ENCODE results near the gene AHDC1.

AHDC1 gene

DNA sequence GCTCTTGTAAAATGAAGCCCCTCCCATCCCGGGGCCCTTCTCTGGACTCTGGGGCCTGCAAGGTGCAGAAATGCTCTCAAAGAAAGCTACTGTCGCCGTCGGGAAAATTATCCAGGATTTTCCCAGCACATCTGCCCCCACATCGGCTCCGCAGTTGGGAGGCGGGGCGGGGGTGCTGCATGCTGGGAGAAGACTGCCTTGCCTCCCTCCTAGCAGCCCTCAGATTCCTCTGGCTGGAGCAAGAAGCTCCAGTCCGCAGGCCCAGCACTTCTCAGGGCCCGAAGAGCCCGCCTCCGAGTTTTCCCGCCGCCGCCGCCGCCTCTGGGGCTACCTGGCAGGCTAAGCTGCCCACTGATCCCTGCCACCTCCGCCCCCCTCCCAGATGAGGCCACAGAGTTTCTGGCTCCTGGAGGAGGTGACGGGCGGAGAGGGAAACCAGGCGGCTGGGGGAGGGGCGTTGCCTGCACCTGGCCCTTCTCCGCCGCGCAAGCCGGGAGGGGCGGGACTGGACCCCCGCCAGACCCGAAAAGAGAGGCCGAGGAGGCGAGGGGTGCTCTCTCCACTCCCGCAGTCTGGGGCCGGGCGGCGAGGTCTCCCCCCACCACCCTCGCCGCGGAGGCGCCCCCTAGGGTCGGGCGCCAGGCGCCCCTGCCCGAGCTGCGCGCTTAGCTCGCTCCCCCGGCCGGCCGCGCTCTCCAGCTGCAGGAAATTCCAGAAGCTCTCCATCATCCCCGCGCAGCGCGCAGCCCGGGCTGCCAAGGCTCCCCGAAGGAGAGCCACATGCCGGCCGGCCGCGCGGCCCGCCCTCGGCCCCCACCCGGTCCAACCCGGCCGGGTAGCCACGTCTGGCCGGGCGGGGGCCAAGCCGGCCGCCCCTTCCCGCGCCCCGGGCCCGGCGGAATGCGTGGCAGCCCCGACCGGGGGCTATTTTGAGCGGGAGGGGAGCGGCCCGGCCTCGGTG, 28.8 kb downstream of the AHDC1 start:
- DNase-seq: no peak
- Histone ChIP-seq H3K4me3 (ENCODE audit: low read depth in 1 of 2, low read length in 2 of 2) (no peak overlapping the region), H3K79me2 (ENCODE audit: insufficient read depth, low read length) (peaks cover 93% of the 10 kb centered on the region), H3K36me3 (ENCODE audit: insufficient read depth, low read length) (peaks cover 6% of the 10 kb centered on the region; the same call in 1 of the 2 replicates), H3K27ac (ENCODE audit: low read length) (no peak overlapping the region), H3K4me2 (ENCODE audit: insufficient read depth, low read length) (no peak overlapping the region), H3K27me3 (ENCODE audit: insufficient read depth, low read length, poor library complexity) (no peaks in the 10 kb centered on the region), H3K9ac (ENCODE audit: low read depth, low read length) (no peak overlapping the region), H3K4me1 (ENCODE audit: insufficient read depth, low read length) (peaks cover 3% of the 10 kb centered on the region; the same call in 1 of the 2 replicates), H3K9me3 (ENCODE audit: insufficient read depth, low read length, severe bottlenecking) (no peaks in the 10 kb centered on the region), H4K20me1 (ENCODE audit: insufficient read depth, low read length) (peaks cover 83% of the 10 kb centered on the region), H2AFZ (ENCODE audit: low read depth, low read length) (no peak overlapping the region)
- ATAC-seq (ENCODE audit: insufficient read depth, low read depth): no peak
- TF ChIP-seq EZH2 (IDR thresholded peaks at IDR 0.05; ENCODE audit: borderline replicate concordance, low read depth, low read length, severe bottlenecking): no peak
- TF ChIP-seq, protein P1, sequence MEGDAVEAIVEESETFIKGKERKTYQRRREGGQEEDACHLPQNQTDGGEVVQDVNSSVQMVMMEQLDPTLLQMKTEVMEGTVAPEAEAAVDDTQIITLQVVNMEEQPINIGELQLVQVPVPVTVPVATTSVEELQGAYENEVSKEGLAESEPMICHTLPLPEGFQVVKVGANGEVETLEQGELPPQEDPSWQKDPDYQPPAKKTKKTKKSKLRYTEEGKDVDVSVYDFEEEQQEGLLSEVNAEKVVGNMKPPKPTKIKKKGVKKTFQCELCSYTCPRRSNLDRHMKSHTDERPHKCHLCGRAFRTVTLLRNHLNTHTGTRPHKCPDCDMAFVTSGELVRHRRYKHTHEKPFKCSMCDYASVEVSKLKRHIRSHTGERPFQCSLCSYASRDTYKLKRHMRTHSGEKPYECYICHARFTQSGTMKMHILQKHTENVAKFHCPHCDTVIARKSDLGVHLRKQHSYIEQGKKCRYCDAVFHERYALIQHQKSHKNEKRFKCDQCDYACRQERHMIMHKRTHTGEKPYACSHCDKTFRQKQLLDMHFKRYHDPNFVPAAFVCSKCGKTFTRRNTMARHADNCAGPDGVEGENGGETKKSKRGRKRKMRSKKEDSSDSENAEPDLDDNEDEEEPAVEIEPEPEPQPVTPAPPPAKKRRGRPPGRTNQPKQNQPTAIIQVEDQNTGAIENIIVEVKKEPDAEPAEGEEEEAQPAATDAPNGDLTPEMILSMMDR (IDR thresholded peaks at IDR 0.05; ENCODE audit: borderline replicate concordance, extremely low read depth, low read length, poor library complexity, severe bottlenecking): no peak

DNA sequence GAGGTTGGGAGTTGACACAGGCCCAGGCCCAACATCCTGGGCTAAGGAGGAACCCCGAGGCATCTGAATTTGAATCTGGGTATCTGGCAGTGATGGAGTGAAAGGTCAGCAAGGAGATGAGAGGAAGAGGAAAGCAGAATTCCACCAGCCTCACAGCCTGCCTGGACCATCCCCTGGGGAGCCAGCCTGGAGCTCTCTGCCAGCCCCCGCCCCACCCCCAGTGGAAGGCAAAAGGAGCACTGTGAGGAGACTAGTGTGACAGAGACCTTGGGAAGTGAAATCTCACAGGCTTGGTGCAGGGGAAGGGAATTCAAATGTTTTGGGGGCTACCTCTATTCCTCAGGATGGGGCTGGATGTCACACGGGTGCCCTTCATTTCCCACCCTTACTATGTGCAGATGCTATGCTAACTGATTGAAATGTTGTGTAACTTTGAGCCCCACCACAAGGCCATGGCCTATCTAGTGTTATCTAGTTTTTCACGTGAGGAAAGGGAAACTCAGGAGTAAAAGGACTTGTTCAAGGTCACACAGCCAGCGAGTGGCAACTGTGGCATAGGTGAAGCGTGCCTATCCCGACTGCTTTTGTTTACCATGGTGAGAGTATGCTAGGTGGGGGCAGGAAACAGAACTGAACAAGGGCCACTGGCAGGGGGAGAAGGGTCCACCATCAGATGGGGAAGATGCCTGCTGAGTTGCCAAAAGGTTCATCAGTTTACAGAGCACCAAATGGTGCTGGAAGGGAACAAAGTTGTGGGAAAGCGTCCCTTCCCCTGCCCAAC, 29.8 kb downstream of the AHDC1 start:
- no peak for DNase-seq
- peaks cover 93% of the 10 kb centered on the region for H3K79me2 ChIP-seq (ENCODE audit: insufficient read depth, low read length)
- no peak for ATAC-seq (ENCODE audit: insufficient read depth, low read depth)
- H2AFZ ChIP-seq (ENCODE audit: low read depth, low read length): no peak overlapping the region
- TF ChIP-seq, protein P1 (IDR thresholded peaks at IDR 0.05; ENCODE audit: borderline replicate concordance, extremely low read depth, low read length, poor library complexity, severe bottlenecking): no peak
- TF ChIP-seq EZH2 (IDR thresholded peaks at IDR 0.05; ENCODE audit: borderline replicate concordance, low read depth, low read length, severe bottlenecking): no peak
- H3K27me3 ChIP-seq (ENCODE audit: insufficient read depth, low read length, poor library complexity): no peaks in the 10 kb centered on the region
- H3K27ac ChIP-seq (ENCODE audit: low read length): no peak overlapping the region
- peaks cover 6% of the 10 kb centered on the region; the same call in 1 of the 2 replicates for H3K36me3 ChIP-seq (ENCODE audit: insufficient read depth, low read length)
- no peaks in the 10 kb centered on the region for H3K9me3 ChIP-seq (ENCODE audit: insufficient read depth, low read length, severe bottlenecking)
- no peak overlapping the region for H3K4me2 ChIP-seq (ENCODE audit: insufficient read depth, low read length)
- H3K4me1 ChIP-seq (ENCODE audit: insufficient read depth, low read length): peaks cover 3% of the 10 kb centered on the region; the same call in 1 of the 2 replicates
- H3K4me3 ChIP-seq (ENCODE audit: low read depth in 1 of 2, low read length in 2 of 2): no peak overlapping the region
- no peak overlapping the region for H3K9ac ChIP-seq (ENCODE audit: low read depth, low read length)
- H4K20me1 ChIP-seq (ENCODE audit: insufficient read depth, low read length): peaks cover 84% of the 10 kb centered on the region

DNA sequence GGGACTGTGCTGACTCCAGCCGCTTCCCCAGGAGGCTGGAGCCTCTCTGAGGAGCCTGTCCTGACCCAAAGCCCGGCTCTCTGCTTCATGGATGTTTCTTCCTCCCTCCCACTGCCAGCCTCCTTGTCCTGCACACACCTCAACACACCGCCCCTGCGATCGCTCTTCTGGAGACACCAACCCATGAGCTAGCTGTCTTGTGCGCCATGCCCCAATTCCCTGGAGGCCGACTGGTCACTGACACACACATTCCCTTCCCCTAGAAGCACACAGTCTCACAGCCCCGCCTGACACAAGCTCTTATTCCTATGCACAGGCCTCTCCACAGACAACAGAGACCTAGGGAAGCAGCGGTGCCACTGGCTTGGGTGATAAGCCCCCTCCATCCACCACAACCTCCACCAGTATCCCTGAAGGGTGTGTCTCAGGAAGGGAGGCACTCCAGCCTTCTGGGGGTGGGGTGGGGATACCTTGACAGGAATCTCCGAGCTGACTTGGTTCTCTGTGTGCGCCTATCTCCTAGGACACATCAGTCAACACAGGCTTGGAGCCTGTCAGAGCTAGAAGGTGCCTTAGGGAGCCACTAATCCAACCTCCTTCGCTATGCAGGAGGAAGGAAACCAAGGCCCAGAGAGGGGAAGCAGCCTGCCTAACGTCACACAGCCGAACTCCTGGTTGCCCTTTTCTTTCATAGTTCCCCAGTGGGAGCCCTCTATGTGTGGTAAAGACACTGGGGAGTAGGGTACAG, 31.1 kb downstream of the AHDC1 start:
- H3K9me3 ChIP-seq (ENCODE audit: insufficient read depth, low read length, severe bottlenecking): no peaks in the 10 kb centered on the region
- peaks cover 89% of the 10 kb centered on the region for H4K20me1 ChIP-seq (ENCODE audit: insufficient read depth, low read length)
- H3K4me1 ChIP-seq (ENCODE audit: insufficient read depth, low read length): peaks cover 3% of the 10 kb centered on the region; the same call in 1 of the 2 replicates
- TF ChIP-seq EZH2 (IDR thresholded peaks at IDR 0.05; ENCODE audit: borderline replicate concordance, low read depth, low read length, severe bottlenecking): no peak
- TF ChIP-seq, protein P1 (IDR thresholded peaks at IDR 0.05; ENCODE audit: borderline replicate concordance, extremely low read depth, low read length, poor library complexity, severe bottlenecking): no peak
- H3K9ac ChIP-seq (ENCODE audit: low read depth, low read length): no peak overlapping the region
- peak overlapping the region; percentile 48 for H3K27ac ChIP-seq (ENCODE audit: low read length)
- DNase-seq (no peak), ATAC-seq (ENCODE audit: insufficient read depth, low read depth) (no peak)
- H3K27me3 ChIP-seq (ENCODE audit: insufficient read depth, low read length, poor library complexity): no peaks in the 10 kb centered on the region
- no peak overlapping the region for H3K4me3 ChIP-seq (ENCODE audit: low read depth in 1 of 2, low read length in 2 of 2)
- H2AFZ ChIP-seq (ENCODE audit: low read depth, low read length): no peak overlapping the region
- peaks cover 93% of the 10 kb centered on the region for H3K79me2 ChIP-seq (ENCODE audit: insufficient read depth, low read length)
- peaks cover 9% of the 10 kb centered on the region for H3K36me3 ChIP-seq (ENCODE audit: insufficient read depth, low read length)
- H3K4me2 ChIP-seq (ENCODE audit: insufficient read depth, low read length): no peak overlapping the region
